PFSK-1 (cell line): Measurements from ENCODE around the gene RGS9.

Source experiments
- POLR2AphosphoS5 ChIP-seq: IDR thresholded peaks from 2 replicates; pipeline ENCODE4 v1.6.1; 2012; ENCODE audit warnings: low read depth, mild to moderate bottlenecking, control low read depth, low read length, moderate library complexity
- SIN3A ChIP-seq: IDR thresholded peaks from 2 replicates; pipeline ENCODE4 v1.6.1; 2012; ENCODE audit warnings: mild to moderate bottlenecking, low read length, moderate library complexity, borderline replicate concordance; ENCODE audit not compliant: insufficient read depth
- TAF1 ChIP-seq: IDR thresholded peaks from 2 replicates; pipeline ENCODE4 v1.6.1; 2012; ENCODE audit warnings: low read length, control low read depth, borderline replicate concordance; ENCODE audit not compliant: insufficient read depth

DNA sequence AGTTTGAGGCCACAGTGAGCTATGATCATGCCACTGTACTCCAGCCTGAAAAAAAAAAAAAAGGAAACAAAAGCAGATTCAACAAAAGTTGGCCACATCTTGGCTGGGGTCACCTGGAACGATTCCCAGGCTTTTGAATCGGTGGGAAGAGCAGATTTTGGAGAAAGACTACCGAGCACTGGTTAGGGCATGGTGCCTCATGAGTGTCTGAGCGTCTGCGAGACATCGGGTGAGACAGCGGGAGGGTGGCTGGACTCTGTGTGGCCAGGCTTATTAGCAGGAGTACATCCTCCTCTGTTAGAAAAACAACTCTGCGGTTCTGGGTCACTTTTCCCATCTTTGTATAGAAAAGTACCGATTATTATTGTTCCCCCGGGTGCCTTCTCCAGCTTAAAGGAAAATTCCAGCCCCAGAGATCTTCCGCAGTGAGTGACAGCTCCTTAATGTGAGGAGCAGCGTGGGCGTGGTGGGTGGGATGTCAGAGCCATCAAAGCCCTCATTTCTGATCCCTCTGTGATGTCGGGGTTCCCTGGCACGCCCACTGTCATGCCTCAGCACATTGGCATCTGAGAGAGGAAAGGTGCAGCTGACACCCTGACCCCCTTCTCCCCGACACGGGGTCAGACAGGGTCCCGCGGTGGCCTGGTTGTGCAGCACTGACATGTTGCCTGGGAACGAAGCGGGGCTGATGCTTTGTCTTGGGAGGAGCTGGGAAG lies 6.9 kb downstream of the RGS9 start:
- TF ChIP-seq SIN3A (no peak), POLR2AphosphoS5 (no peak), TAF1 (no peak)
